HCT116 (cell line): ENCODE measurements around the gene MGST3.
"Not testable (repeated sequence)": the region's sequence is repeated elsewhere in the genome, so short reads cannot be mapped to it uniquely, and the experiment has no call there.

Experiments
- CBX3 ChIP-seq: IDR thresholded peaks from 2 replicates; pipeline ENCODE4 v1.6.1; 2012; ENCODE audit warnings: low read depth
- CEBPB ChIP-seq: IDR thresholded peaks from 2 replicates; pipeline ENCODE4 v1.6.1; 2012; ENCODE audit warnings: low read depth
- POLR2A ChIP-seq: IDR thresholded peaks from 2 replicates; pipeline ENCODE4 v1.7.0; 2011; ENCODE audit warnings: borderline replicate concordance; ENCODE audit not compliant: insufficient read depth, insufficient read length; ENCODE audit errors: extremely low read depth
- POLR2AphosphoS5 ChIP-seq: IDR thresholded peaks from 2 replicates; pipeline ENCODE4 v1.6.1; 2011; ENCODE audit warnings: mild to moderate bottlenecking, low read depth, low read length, moderate library complexity
- RAD21 ChIP-seq: IDR thresholded peaks from 2 replicates; pipeline ENCODE4 v1.6.1; 2012; ENCODE audit warnings: low read depth, mild to moderate bottlenecking
- SIN3A ChIP-seq: IDR thresholded peaks from 2 replicates; pipeline ENCODE4 v1.6.1; 2012; ENCODE audit warnings: low read depth
- ZNF274 ChIP-seq: fragments of 200-500 bp; sonication (Bioruptor generic); IDR thresholded peaks from 2 replicates; pipeline ENCODE4 v1.6.1; 2014; ENCODE audit warnings: mild to moderate bottlenecking, low read depth, low read length, inconsistent platforms
- TF ChIP-seq, protein P1 (sequence below), 3 experiments: fragments of 200-600 bp in 1 of 3; sonication (generic) in 1 of 3; IDR thresholded peaks in 2 of 3; conservative IDR thresholded peaks in 1 of 3; 2 replicates each; pipeline ENCODE4 v1.5.1; 2012 to 2017; ENCODE audit warnings: low read depth in 2 of 3, low read length in 2 of 3, antibody characterized with exemption in 1 of 3, borderline replicate concordance in 1 of 3, control low read depth in 1 of 3, mild to moderate bottlenecking in 1 of 3, mixed read lengths in 1 of 3, mixed run types in 1 of 3, moderate library complexity in 1 of 3; ENCODE audit not compliant: insufficient read depth in 1 of 3

DNA sequence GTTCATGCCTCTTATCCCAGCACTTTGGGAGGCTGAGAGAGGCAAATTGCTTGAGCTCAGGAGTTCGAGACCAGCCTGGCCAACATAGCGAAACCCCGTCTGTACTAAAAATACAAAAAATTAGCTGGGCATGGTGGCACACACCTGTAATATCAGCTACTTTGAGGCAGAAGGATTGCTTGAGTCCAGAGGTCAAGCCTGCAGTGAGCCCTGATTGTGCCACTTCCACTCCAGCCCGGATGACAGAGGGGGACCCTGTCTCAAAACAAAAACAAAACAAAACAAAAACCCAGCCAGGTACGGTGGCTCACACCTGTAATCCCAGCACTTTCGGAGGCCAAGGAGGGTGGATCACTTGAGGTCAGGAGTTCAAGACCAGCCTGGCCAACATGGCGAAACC lies 7.2 kb downstream of the MGST3 start:
- TF ChIP-seq CEBPB, ZNF274, POLR2AphosphoS5, RAD21, CBX3, POLR2A, SIN3A: not testable (repeated sequence)
- TF ChIP-seq, protein P1, sequence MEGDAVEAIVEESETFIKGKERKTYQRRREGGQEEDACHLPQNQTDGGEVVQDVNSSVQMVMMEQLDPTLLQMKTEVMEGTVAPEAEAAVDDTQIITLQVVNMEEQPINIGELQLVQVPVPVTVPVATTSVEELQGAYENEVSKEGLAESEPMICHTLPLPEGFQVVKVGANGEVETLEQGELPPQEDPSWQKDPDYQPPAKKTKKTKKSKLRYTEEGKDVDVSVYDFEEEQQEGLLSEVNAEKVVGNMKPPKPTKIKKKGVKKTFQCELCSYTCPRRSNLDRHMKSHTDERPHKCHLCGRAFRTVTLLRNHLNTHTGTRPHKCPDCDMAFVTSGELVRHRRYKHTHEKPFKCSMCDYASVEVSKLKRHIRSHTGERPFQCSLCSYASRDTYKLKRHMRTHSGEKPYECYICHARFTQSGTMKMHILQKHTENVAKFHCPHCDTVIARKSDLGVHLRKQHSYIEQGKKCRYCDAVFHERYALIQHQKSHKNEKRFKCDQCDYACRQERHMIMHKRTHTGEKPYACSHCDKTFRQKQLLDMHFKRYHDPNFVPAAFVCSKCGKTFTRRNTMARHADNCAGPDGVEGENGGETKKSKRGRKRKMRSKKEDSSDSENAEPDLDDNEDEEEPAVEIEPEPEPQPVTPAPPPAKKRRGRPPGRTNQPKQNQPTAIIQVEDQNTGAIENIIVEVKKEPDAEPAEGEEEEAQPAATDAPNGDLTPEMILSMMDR (IDR thresholded peaks at IDR 0.05 in 2 of 3, conservative IDR thresholded peaks at IDR 0.05 in 1 of 3; ENCODE audit: borderline replicate concordance in 1 of 3, insufficient read depth in 1 of 3, low read depth in 2 of 3, low read length in 2 of 3): not testable (repeated sequence)
